ENCODE measurements around the gene ATG4C.

GRCh38 chr1:62844030-62844429 is 60.1 kb downstream of the ATG4C start:
- no peak for TF ChIP-seq CTCF (IDR thresholded peaks at IDR 0.05)
- no peak for TF ChIP-seq POLR2A (IDR thresholded peaks at IDR 0.05)

Measured in testis (tissue), 2 donors.